ENCODE data around the gene KIF24.
"Not testable (repeated sequence)": the region's sequence is repeated elsewhere in the genome, so short reads cannot be mapped to it uniquely, and the experiment has no call there.

The KIF24 gene

DNA sequence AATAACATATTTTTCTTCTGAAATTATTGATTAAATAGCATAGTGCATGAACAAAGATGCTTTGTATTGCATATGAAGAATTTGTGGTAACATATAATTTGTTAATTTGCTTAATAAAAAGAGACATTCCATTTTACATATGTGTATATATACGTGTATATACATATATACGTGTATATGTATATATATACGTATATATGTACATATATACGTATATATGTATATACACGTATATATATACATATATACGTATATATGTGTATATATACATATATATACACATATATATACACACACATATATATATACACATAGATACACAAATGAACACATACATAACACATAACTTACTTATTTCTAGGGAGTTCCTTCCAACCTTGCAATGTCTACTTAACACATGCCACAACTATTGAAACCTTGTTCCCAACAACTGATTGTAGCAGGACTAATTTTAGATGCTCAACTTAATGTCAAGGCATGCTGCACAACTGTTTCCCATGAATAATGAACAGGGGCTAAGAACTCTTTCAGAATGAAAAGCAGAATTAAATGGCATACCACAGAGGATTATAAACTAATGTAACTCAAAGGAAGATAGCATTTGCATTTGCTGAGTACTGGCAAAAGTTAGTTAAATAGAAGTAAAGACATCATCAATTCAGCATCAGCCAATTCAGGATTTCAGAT lies 17.4 kb downstream of the KIF24 start:
- no peaks in the 10 kb centered on the region for H3K9me3 Mint-ChIP-seq
- H3K27ac Mint-ChIP-seq = no peak overlapping the region

GRCh38 chr9:34310215-34310614 lies 18.9 kb downstream of the KIF24 start:
- Mint-ChIP-seq H3K4me1 (no peaks in the 10 kb centered on the region), H3K4me3 (no peak overlapping the region), H3K9me3 (no peaks in the 10 kb centered on the region), H3K36me3 (no peaks in the 10 kb centered on the region), H3K27ac (no peak overlapping the region), H3K27me3 (no peaks in the 10 kb centered on the region)

More for the DNA sequence above, 17.4 kb downstream of the KIF24 start:
- H3K27me3 Mint-ChIP-seq = no peaks in the 10 kb centered on the region
- no peaks in the 10 kb centered on the region for H3K36me3 Mint-ChIP-seq
- H3K4me3 Mint-ChIP-seq = no peak overlapping the region
- no peaks in the 10 kb centered on the region for H3K4me1 Mint-ChIP-seq

- H3K4me3 Mint-ChIP-seq, H3K27me3 Mint-ChIP-seq, H3K36me3 Mint-ChIP-seq, H3K9me3 Mint-ChIP-seq, H3K27ac Mint-ChIP-seq, H3K4me1 Mint-ChIP-seq: not testable (repeated sequence)
Measured at GRCh38 chr9:34308316-34308715, 20.8 kb downstream of the KIF24 start.

DNA sequence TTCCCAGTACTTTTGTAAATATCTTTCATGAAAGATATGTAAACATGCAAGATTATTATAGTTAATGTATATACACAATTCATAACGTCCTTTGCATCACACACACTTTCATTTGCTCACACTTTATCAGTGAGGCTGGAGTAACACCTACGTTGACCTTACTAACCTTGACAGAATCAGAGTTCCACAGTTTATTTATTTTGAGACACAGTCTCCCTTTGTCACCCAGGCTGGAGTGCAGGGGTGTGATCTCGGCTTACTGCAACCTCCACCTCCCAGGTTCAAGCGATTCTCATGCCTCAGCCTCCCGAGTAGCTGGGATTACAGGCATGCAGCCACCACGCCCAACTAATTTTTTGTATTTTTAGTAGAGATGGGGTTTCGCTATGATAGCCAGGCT lies 28.0 kb downstream of the KIF24 start:
- not testable (repeated sequence) for H3K4me3 Mint-ChIP-seq, H3K9me3 Mint-ChIP-seq, H3K27me3 Mint-ChIP-seq, H3K36me3 Mint-ChIP-seq, H3K27ac Mint-ChIP-seq, H3K4me1 Mint-ChIP-seq

- H3K36me3 Mint-ChIP-seq = no peaks in the 10 kb centered on the region
- H3K9me3 Mint-ChIP-seq = no peaks in the 10 kb centered on the region
- H3K27me3 Mint-ChIP-seq = no peaks in the 10 kb centered on the region
- no peaks in the 10 kb centered on the region for H3K4me1 Mint-ChIP-seq
- no peak overlapping the region for H3K4me3 Mint-ChIP-seq
- H3K27ac Mint-ChIP-seq = no peak overlapping the region
Measured at GRCh38 chr9:34292552-34292951, 36.5 kb downstream of the KIF24 start.

DNA sequence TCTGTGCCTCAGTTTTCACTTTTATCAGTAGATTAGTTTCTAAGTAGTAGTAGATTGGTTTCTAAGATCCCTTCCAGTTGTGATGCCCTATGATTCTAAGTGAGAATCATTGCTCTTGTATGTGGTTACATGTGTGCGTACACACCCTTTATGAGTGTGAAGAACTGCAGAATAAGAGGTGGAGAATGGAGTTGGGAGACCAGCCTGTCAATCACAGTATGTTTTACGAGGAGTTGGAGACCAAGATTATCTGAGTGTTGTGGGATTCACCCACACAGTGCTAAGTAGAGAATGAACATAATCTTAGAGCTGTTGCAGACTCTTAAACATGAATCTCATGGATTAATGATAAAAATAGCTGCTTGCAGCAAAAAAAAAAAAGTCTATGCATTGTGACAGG lies 37.6 kb downstream of the KIF24 start:
- Mint-ChIP-seq H3K27ac (no peak overlapping the region), H3K4me1 (no peaks in the 10 kb centered on the region), H3K9me3 (no peaks in the 10 kb centered on the region), H3K36me3 (no peaks in the 10 kb centered on the region), H3K4me3 (no peak overlapping the region), H3K27me3 (no peaks in the 10 kb centered on the region)

- Mint-ChIP-seq H3K27me3 (no peaks in the 10 kb centered on the region), H3K36me3 (no peaks in the 10 kb centered on the region), H3K27ac (no peak overlapping the region), H3K9me3 (no peaks in the 10 kb centered on the region), H3K4me3 (no peak overlapping the region), H3K4me1 (no peaks in the 10 kb centered on the region)
Measured at GRCh38 chr9:34291023-34291422, 38.0 kb downstream of the KIF24 start.

DNA sequence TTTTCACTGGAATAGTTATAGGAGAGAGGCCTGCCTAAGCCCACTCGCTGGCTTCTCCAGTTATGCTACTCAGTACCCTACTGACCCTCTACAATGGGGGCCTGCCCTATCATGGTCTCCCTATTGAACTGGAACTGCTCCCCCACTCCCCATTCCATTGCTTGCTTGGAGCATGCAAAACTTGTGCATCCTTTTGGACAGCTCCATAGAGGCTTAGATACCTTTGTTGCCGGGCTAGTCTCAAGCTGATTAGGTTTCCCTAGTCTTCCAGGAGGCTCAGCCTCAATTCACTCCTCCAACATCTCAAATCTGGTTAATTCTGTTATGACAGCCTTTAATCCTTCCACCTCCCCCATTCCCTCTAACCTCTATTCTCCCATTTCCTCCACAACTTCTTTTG lies 39.9 kb downstream of the KIF24 start:
- Mint-ChIP-seq H3K27me3 (no peaks in the 10 kb centered on the region), H3K9me3 (no peaks in the 10 kb centered on the region), H3K4me3 (no peak overlapping the region), H3K4me1 (no peaks in the 10 kb centered on the region), H3K36me3 (no peaks in the 10 kb centered on the region), H3K27ac (no peak overlapping the region)

DNA sequence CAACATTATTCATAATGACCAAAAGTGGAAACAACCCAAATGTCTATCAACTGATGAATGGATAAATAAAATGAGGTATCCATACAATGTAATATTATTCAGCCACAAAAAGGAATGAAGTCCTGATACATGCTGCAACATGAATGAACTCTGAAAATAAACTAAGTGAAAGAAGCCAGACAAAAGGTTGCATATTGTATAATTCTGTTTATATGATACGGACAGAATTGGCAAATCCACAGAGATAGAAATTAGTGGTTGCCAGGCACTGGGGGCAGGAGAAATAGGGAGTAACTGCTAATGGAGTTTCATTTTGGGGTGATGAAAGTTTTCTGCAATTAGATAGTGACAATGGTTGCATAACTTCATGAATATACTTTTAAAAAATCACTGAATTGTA lies 47.0 kb downstream of the KIF24 start:
- H3K9me3 Mint-ChIP-seq = no peaks in the 10 kb centered on the region
- H3K4me1 Mint-ChIP-seq = peaks cover 5% of the 10 kb centered on the region
- no peak overlapping the region for H3K27ac Mint-ChIP-seq

DNA sequence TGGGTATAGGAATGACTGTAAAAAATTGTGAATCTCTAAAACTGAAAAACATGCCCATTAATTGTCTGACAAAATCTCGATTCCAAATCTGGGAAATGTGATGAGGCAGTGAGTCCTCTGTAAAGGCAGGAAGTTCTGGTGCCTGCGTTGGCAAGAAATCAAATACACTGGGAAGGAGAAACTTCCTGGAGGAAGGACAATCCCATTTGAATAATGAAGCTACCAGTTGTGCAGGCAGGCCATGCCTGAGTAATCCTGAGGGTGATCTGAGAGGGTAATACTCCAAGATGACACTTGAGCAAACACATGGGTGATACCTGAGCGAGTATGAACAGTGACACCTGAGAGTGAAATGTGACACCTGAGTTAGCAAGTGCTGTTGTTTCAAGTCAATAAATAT lies 49.7 kb downstream of the KIF24 start:
- Mint-ChIP-seq H3K27me3 (no peaks in the 10 kb centered on the region), H3K36me3 (no peaks in the 10 kb centered on the region), H3K27ac (no peak overlapping the region), H3K4me3 (no peak overlapping the region), H3K9me3 (no peaks in the 10 kb centered on the region), H3K4me1 (peaks cover 7% of the 10 kb centered on the region)

More for the DNA sequence above, 47.0 kb downstream of the KIF24 start:
- no peaks in the 10 kb centered on the region for H3K36me3 Mint-ChIP-seq
- no peaks in the 10 kb centered on the region for H3K27me3 Mint-ChIP-seq
- no peak overlapping the region for H3K4me3 Mint-ChIP-seq

Measured in activated naive CD4-positive, alpha-beta T cell treated with anti-CD3 and anti-CD28 coated beads, Interleukin-2, amount 50 U/mL, for 24 hours (primary cell).